Left renal cortex interstitium (tissue), 4 donors: ENCODE data around the gene CTXN3. TPM values are rescaled to one million over a fixed set of nuclear protein-coding genes. Genes with fewer than 3 reads are reported as not detected.
A peak's percentile ranks its signal among the peaks of the same experiment; 100 is the strongest.

Experiments used
- DNase-seq, 4 donors: peaks; one replicate each; pipeline ENCODE4 v3.0.0-alpha.2; 2013; ENCODE audit warnings: low read depth in 4 of 4, low spot score in 2 of 4, missing footprints in 1 of 4
- polyA plus RNA-seq, 4 donors: library from polyadenylated mRNA; unstranded; fragments of 120-200 nt; gene quantifications; one replicate each; pipeline ENCODE4 v1.2.1, GENCODE V29; 2013; ENCODE audit not compliant: insufficient read length in 4 of 4

The CTXN3 gene
- polyA plus RNA-seq, result not detected

- peak in 1 of 4 donors; percentile 12 for DNase-seq
Measured at GRCh38 chr5:127649018-127649439, at the start of gene CTXN3. CTXN3 (plus strand) TSS chr5:127649082; CDS start chr5:127657522, 8,440 bp downstream.

GRCh38 chr5:127599320-127599719 is 49.6 kb upstream of the CTXN3 start:
- no peak for DNase-seq

- DNase-seq, result no peak
Measured at GRCh38 chr5:127599847-127600246, 49.0 kb upstream of the CTXN3 start.

- DNase-seq, result no peak
Measured at GRCh38 chr5:127601111-127601510, 47.8 kb upstream of the CTXN3 start.

- no peak for DNase-seq
Measured at GRCh38 chr5:127601601-127602000, 47.3 kb upstream of the CTXN3 start.

GRCh38 chr5:127602481-127602880 is 46.4 kb upstream of the CTXN3 start:
- no peak for DNase-seq

GRCh38 chr5:127602896-127603844 is 45.7 kb upstream of the CTXN3 start:
- no peak for DNase-seq

- DNase-seq, result no peak
Measured at GRCh38 chr5:127608077-127608660, 40.7 kb upstream of the CTXN3 start.

- DNase-seq, result no peak
Measured at GRCh38 chr5:127609011-127609410, 39.9 kb upstream of the CTXN3 start.

GRCh38 chr5:127609957-127610356 is 38.9 kb upstream of the CTXN3 start:
- no peak for DNase-seq

GRCh38 chr5:127612441-127613141 is 36.3 kb upstream of the CTXN3 start:
- no peak for DNase-seq

GRCh38 chr5:127615916-127616315 is 33.0 kb upstream of the CTXN3 start:
- no peak for DNase-seq

- no peak for DNase-seq
Measured at GRCh38 chr5:127619908-127620479, 28.9 kb upstream of the CTXN3 start.

GRCh38 chr5:127621601-127622325 is 27.1 kb upstream of the CTXN3 start:
- DNase-seq, result no peak

- DNase-seq, result no peak
Measured at GRCh38 chr5:127634007-127634406, 14.9 kb upstream of the CTXN3 start.

- DNase-seq, result no peak
Measured at GRCh38 chr5:127639828-127640227, 9.1 kb upstream of the CTXN3 start.

- no peak for DNase-seq
Measured at GRCh38 chr5:127642949-127643348, 5.9 kb upstream of the CTXN3 start.

GRCh38 chr5:127643607-127644006 is 5.3 kb upstream of the CTXN3 start:
- no peak for DNase-seq

GRCh38 chr5:127645300-127645726 is 3.6 kb upstream of the CTXN3 start:
- DNase-seq, result no peak

GRCh38 chr5:127647361-127647958 is 1.4 kb upstream of the CTXN3 start:
- no peak for DNase-seq
